ENCODE measurements around the gene TSPEAR.
"Not testable (repeated sequence)": the region's sequence is repeated elsewhere in the genome, so short reads cannot be mapped to it uniquely, and the experiment has no call there.

TSPEAR gene

DNA sequence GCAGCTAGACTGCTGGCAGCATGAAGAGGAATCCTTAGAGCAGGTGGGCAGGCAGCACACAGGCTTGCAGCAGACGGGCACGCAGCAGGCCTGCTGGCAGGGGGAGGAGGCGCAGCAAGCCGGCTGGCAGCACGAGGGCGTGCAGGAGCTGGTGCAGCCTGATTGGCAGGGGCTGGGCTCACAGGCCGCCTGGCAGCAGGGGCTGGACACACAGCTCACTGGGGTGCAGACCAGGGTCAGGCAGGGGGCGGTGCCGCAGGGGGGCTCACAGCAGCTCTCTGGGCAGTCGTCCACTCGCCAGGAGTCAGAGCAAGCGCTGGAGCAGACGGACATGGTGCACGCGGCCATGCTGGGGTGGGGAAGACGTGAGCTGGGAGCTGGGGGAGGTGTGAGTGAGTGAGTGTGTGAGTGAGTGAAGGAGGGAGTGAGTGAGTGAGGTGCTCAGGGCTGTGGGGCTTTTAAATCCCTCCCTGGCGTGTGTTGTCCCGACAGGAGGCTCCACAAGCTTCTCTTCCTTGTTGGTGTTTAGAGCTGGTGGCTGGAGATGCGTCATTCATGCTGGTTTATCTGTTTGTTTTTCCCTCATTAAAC is 131.0 kb downstream of the TSPEAR start, which contains the start of gene KRTAP10-5:
KRTAP10-5 (minus strand) TSS at position 374 of the 591 bp plus-strand sequence; CDS start at position 348, 26 bp downstream.
- not testable (repeated sequence) for DNase-seq

DNA sequence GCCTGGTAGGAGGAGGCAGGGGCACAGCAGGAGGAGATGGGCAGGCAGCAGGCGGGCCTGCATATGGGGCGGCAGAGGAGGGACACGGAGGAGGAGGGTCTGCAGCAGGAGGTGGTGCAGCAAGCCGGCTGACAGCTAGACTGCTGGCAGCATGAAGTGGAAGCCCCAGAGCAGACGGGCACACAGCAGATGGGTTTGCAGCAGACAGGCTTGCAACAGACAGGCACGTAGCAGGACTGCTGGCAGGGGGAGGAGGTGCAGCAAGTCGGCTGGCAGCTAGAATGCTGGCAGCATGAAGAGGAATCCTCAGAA is 131.6 kb downstream of the TSPEAR start:
- DNase-seq: no peak

DNA sequence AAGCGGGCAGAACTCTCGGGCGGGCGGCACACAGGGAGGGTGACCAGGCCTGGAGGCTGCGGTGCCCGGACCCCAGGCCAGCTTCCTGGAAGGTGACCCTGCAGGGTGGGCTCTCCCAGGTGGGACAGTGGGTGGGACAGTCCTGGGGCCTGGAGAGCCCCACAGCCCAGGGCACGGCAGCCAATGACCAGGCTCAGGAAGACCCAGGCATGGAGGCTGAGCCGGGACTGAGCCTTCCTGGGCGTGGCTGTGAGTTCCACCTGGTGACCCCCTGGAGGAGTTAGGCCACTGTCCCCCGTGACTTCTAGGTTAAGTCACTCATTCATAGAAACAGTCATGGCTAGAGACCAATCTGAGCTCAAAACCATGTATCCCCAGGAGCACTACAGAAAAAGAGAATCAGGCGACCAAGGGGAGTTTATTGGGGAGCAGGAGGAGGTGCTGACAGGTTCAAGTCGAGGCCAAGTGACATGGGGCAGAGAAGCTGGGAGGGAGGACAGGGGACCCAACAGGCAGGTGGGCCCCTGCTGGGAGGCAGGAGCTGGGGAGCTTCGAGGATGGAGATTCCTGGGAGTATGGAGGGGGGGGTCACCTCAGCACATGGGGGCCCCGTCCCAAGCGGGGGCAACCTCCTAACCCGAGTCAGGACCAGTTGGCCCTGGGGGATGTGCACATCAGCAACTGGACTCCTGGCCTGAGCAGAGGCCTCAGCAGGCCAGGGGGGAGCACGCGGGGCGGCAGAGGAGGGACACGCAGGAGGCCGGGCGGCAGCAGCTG is 132.1 kb downstream of the TSPEAR start:
- DNase-seq: no peak

DNA sequence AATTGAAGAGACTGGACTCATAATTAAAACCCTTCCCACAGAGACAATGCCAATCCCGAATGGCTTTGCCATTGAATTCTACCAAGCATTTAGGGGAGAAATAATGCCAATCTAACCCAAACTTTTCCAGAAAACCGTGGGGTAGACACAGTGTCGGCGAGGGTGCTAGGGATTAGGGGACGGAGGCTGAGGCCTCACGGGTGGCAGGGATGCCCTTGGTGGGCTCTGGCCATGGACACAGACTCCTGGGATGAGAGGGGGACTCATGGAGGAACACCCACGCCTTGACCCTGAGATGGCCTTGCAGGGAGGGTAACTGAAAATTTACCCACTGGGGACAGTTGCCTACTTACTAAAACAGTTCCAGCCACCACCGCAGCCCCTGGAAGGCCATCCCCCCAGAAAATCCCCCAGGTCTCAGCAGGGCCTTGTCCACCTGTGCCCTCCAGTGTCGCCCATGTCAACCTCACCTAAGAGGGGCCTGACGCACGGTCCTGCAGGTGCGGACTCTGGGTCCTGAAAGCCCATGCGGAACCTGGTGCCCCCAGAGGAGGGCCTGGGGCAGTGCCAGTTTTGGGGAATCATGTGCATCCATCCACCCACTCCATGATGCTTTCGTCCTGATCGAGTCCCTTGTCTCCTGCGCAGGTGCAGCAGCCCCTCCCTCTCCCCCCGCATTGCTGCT is 132.9 kb downstream of the TSPEAR start:
- DNase-seq: no peak

DNA sequence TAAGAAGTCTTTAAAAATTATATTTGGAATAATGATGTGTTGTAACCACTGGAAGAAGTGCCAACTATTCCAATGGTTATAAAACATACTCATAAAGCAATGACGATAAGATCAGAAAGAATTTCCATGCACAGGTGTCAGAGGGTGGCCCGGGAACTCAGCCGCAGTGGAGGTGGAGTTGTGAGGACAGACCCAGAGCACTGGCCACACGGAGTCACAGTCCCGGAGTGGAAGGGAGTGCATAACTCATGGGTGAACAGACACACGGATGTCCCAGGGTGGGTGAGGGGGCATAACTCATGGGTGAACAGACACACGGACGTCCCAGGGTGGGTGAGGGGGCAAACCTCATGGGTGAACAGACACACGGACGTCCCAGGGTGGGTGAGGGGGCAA is 135.3 kb downstream of the TSPEAR start:
- DNase-seq: no peak

DNA sequence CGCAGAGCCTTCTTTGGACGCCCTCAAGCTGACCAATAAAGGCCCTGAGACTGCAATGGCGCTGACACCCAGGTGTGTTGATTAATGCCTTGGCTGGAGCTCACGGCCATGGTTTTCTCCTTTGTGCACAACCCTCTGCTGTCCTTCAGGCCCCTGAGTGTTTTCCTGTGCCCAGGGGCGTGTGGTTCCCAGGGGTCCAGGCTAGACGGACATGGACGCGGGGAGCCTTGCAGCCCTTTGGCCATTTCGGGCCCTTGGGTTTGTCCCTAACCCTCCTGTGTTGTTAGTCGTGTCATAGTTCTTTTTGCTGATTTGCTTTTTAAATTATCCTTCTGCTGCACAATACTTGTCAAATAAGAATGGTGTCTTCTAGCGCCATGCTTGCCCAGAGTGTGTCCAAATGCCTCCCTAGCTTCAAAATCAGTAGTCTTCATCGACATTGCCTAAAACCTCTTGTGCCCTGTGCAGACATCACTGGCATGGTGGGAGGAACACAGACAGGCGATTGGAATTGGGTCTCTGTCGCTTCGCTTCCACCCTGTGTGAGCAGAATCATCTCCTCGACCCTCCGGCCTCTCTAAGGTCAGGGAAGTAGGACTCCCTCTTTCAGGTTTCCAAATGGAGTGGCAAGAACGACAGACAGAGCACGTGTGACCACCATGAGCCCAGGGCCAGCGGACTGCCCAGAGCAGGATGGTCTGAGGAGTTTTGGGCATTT is 135.9 kb downstream of the TSPEAR start:
- DNase-seq: no peak

DNA sequence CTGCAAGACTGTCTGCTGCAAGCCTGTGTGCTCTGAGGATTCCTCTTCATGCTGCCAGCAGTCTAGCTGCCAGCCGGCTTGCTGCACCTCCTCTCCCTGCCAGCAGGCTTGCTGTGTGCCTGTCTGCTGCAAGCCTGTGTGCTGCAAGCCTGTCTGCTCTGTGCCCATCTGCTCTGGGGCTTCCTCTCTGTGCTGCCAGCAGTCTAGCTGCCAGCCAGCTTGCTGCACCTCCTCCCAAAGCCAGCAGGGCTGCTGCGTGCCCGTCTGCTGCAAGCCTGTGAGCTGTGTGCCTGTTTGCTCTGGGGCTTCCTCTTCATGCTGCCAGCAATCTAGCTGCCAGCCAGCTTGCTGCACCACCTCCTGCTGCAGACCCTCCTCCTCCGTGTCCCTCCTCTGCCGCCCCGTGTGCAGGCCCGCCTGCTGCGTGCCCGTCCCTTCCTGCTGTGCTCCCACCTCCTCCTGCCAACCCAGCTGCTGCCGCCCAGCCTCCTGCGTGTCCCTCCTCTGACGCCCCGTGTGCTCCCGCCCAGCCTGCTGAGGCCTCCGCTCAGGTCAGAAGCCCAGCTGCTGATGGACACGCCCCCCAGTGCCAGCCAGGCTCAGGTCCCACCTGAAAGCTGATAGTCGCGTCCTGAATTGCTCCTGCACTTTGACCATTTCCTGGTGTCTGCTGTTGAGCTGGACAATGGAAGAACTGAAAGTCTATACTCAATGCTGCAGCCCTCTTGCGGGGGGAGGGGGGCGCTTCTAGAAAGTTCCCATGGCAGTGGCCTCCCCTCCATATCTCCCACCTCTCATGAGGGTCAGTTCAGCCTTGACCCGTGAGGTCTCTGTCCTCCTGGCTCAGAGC is 136.7 kb downstream of the TSPEAR start:
- no peak for DNase-seq

DNA sequence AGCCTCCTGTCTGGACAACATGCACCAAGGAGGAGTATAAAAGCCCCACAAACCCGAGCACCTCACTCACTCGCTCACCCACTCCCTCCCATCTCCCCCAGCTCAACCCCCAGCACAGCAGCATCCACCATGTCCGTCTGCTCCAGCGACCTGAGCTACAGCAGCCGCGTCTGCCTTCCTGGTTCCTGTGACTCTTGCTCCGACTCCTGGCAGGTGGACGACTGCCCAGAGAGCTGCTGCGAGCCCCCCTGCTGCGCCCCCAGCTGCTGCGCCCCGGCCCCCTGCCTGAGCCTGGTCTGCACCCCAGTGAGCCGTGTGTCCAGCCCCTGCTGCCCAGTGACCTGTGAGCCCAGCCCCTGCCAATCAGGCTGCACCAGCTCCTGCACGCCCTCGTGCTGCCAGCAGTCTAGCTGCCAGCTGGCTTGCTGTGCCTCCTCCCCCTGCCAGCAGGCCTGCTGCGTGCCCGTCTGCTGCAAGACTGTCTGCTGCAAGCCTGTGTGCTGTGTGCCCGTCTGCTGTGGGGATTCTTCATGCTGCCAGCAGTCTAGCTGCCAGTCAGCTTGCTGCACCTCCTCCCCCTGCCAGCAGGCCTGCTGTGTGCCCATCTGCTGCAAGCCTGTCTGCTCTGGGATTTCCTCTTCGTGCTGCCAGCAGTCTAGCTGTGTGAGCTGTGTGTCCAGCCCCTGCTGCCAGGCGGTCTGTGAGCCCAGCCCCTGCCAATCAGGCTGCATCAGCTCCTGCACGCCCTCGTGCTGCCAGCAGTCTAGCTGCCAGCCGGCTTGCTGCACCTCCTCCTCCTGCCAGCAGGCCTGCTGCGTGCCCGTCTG is 137.5 kb downstream of the TSPEAR start, which contains the start of gene KRTAP10-4:
KRTAP10-4 (plus strand) TSS at position 100 of the 827 bp plus-strand sequence; CDS start at position 130, 30 bp downstream.
- not testable (repeated sequence) for DNase-seq

DNA sequence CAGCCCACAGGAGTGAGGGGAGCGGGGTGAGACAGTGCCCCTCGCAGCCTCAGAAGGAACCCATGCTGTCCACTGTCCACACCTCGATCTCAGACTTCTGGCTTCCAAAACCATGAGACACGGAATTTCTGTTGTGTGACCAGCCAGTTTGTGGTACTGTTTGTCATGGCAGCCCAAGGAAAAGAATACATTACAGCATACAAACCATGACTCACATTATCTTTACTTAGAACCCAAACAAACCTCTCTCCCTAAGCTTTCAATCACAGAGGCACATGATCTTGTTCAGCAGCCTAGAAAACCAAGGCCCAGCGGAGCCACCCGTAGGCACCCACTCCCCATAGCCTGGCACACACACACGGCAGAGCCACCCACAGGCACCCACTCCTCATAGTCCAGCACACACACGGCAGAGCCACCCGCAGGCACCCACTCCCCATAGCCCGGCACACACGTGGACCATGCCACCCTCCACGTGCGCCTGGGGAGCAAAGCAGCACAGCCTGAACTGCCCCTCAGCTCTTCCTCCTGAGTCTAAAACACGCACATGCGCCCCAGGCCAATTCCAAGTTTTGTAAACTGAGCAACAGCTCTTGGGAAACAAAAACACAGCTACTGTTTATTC is 138.3 kb downstream of the TSPEAR start:
- no peak for DNase-seq

DNA sequence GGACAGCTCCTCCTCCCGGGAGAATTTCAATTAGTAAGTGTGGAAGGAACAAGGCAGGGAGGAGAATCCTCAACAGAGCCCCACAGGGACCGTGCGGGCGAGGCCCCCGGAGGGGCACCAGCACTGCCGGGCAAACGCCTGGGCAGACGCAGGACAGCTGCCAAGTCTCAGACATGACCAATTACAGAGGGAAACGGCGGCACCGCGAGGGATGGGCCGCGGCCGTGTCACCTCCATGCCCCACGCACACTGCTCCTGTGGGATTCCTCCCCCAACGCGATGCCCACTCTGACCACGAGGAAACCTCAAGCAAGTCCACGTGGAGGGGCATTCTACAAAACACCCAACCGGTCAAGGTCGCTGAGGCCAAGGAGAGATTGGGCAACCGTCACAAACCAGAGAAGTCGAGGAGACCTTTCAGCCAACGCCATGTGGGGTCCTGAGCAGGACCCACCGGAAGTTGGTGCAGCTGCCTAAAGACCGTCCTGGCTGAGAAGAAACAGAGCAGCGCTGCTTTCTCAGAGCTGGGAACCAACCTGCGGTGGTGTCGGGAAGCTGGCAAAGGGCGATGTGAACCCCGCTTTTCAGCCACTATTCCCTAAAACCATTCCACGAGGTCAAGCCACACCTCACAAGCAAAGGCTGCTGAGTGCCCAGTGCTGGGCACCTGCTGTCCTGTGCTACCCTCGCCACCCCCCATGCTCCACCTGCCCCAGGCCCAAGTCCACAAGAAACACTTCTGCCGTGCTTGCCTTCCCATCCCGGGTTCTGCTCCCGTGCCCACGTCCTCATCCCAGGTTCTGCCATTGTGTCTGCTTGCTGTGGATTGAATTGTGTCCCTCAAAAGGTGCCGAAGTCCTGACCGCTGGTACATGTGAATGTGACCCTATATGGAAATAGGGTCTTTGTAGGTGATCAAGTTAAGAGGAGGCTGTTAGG is 139.3 kb downstream of the TSPEAR start:
- DNase-seq: no peak

DNA sequence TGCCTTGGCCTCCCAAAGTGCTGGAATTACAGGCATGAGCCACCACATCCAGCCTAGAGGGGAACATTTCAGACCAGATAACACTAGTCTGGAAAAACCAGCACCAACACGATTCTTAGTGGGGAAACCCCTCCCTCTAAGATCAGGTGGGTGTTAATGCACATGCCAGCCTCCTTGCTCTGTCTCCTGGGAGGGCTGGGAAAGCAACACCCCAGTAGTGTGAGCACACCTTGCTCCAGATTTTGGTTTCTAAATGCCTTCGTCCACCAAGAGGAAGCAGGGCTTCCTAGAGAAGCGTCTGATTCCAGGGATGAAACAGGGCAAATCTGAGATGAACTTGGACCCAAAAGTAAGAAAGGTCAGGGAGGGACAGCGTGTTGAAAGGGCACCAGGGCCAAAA is 140.1 kb downstream of the TSPEAR start:
- no peak for DNase-seq

DNA sequence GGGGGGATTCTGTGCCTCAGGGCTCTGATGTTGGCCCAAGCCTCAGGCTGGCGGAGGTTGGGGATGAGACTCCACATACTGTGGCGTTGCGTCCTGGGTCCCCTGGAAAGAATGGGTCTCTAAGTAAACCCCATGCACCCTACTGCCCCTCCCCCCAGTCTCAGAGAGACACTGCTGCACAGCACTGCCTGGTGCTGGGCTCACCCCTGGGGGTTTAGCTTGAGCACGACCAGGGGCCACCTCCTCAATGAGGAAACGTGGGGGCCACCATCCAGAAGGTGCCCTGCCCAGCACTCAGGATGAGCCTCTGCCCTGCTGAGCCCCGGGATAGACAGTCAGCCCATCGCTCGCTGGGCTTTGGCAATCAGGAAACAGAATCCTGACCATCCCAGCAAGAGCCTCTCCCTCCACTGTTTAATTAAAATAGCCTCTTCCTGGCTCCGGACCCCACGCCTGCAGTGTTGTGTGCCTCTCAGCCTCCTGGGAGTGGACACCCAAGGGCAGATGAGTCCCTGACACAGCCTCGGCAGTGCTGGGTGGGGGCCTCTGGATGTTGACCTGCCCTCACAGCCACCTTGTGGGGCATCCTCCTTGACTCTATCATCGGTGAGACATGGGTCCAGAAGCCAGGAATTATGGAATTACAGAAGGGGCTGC is 141.4 kb downstream of the TSPEAR start:
- DNase-seq: no peak

DNA sequence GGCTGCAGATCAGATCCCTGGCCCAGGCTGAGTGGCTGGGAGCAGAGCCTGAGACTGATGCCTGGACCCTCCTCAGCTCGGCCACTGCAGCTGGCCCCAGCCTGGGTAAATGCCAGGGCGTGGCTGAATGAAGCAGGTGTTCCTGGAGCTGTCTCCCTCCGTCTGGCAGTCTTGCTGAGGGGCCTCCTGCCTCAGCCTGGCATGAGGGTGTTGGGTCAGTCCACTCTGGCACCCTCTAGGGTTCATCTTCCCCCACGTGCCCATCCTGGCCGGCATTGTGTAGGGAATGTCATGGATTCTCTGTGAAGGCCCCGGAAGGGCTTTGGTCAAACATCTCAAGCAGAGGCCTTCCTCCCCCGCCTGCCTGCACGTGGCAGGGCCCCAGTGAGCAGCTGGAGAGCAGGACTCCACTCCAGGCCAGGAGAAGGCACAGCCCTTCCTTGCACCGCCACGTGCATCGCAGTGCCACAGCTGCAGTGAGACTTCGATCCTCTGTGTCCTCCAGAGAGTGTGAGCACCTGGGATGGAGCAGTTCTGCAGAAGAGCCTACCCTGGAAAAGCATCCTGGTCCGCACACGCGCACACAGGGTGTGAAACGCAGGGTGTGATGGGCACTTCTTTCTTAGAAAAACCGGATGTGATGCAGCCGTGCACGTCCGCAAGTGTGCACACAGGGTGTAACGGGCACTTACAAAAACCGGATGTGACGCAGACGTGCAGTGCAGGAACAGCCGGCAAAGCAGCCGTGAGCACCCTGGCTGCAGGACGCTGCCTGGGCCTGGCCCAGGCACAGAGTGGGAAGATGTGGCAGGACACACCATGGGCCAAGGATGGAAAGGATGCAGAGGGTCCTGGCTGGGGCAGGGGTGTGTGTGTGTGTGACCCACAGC is 142.5 kb downstream of the TSPEAR start:
- DNase-seq: no peak

DNA sequence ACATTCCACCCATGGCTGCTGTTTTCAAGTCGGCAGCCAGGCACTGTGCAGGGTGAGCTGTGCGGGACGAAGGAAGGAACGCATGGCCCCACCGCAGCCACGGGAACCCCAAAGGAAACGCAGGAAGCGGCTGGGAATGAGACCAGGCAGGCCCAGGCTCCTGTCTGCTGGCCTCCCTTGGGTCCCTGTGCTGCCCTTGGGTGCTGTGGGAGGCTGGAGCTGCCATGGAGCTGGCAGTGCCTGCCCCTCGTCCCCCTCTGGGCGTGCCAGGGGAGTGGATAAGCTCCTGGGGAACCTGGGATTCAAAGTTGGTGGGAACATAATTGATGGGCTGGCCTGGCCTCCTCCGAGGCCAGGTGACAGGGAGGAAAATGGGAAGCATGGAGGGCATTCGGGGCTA is 143.1 kb downstream of the TSPEAR start:
- no peak for DNase-seq

DNA sequence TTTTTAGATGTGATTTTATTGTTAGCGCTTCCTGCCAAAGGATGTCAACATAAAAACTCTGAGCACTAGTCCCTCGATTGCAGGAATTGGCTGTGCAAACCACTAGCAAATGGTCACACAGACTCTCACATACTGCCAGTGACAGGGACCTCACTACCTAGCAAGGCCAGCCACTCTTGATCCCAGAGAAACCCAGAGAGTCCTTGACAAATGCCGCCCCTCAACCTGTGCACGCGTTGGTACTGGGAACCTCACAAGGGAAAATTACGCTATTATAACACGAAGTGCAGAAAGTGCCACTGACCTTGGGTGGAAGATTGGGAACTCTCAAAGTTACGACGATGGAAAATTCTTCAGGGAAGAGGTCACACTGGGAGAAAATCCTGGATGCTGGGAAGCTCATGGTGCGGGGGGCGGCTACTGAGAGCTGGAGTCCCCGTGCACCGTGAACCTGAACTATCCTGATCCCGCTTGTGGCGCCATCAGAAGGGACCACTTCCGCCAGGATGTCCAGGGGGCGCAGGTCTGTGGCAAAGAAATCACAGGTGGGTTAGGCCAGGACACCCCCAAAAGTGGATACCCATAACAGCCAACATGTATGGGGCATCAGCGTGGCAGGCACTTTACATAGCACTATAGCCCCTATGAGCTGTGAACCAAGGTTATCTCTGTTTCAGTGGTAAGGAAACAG is 143.7 kb downstream of the TSPEAR start:
- no peak for DNase-seq

DNA sequence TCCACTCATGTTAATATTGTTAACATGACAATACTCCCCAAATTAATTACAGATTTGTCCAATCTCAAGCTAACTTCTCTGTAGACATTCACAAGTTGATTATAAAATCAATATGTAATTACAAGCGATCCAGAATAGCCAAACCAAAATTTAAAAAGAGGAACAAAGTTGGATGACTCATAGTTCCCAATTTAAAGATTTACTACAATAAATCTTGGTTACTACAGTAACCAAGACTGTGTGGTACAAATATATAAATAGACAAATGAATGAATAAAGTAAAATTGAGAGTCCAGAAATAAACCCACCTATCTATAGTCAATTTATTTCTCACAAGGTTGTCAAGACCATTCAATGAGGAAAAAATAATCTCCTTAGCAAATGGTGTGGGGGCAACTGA is 145.0 kb downstream of the TSPEAR start:
- DNase-seq: no peak

DNA sequence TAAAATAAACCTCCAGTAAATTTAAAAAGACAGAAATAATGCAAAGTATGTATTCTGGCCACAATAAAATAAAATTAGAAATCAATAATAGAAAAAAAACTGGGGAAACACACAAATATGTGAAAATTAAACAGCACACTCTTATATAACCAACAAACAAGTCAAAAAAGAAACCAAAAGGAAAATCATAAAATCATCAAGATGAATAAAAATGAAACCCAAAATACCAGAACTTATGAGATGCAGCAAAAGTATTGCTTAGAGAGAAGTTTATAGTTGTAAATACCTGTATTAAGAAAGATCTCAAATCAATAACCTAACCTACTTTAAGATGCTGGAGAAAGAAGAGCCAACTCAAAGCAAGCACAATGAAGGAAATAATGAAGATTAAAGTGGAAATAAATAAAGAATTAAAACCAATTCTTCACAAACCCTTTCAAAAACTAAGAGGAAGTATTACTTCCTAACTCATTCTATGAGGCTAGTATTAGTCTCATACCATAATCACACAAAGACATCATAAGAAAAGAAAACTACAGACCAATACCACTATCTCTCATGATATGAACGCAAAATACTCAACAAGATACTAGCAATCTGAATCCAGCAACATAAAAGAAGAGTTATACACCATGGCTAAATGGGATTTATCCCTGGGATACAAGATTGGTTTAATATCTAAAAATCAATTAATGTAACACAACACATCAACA is 146.3 kb downstream of the TSPEAR start:
- no peak for DNase-seq
